ENCODE data around the gene ID3. TPM values are rescaled to one million over a fixed set of nuclear protein-coding genes. Genes with fewer than 3 reads are reported as not detected.

Gene ID3
- total RNA-seq, 1 donor from 2014 or later: 99.9 TPM

- Mint-ChIP-seq H3K36me3 (no peaks in the 10 kb centered on the region), H3K9me3 (no peaks in the 10 kb centered on the region), H3K4me3 (no peak overlapping the region), H3K4me1 (peaks cover 73% of the 10 kb centered on the region), H3K27ac (peak overlapping the region; percentile 54), H3K27me3 (ENCODE audit: insufficient read depth, low read depth) (peaks cover 20% of the 10 kb centered on the region)
- TF ChIP-seq EZH2phosphoT487 (IDR thresholded peaks at IDR 0.05): no peak
- TF ChIP-seq, protein P1, sequence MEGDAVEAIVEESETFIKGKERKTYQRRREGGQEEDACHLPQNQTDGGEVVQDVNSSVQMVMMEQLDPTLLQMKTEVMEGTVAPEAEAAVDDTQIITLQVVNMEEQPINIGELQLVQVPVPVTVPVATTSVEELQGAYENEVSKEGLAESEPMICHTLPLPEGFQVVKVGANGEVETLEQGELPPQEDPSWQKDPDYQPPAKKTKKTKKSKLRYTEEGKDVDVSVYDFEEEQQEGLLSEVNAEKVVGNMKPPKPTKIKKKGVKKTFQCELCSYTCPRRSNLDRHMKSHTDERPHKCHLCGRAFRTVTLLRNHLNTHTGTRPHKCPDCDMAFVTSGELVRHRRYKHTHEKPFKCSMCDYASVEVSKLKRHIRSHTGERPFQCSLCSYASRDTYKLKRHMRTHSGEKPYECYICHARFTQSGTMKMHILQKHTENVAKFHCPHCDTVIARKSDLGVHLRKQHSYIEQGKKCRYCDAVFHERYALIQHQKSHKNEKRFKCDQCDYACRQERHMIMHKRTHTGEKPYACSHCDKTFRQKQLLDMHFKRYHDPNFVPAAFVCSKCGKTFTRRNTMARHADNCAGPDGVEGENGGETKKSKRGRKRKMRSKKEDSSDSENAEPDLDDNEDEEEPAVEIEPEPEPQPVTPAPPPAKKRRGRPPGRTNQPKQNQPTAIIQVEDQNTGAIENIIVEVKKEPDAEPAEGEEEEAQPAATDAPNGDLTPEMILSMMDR (IDR thresholded peaks at IDR 0.05): no peak
- no peak for TF ChIP-seq EZH2 (IDR thresholded peaks at IDR 0.05)
- Histone ChIP-seq H3K27me3 (no peaks in the 10 kb centered on the region), H3K36me3 (no peaks in the 10 kb centered on the region), H3K79me2 (ENCODE audit: low read depth) (no peaks in the 10 kb centered on the region), H3K27ac (no peak overlapping the region), H3K9me3 (ENCODE audit: low read depth) (no peaks in the 10 kb centered on the region), H3K4me2 (no peak overlapping the region), H4K20me1 (ENCODE audit: low read depth) (no peaks in the 10 kb centered on the region), H3K4me3 (no peak overlapping the region), H2AFZ (replicated peaks) (no peak overlapping the region), H3K4me1 (peaks cover 34% of the 10 kb centered on the region), H3F3A (ENCODE audit: low read depth) (peaks cover 38% of the 10 kb centered on the region), H3K9ac (no peak overlapping the region)
- DNase-seq (ENCODE audit: low spot score): no peak
These were observed 33.0 kb upstream of the ID3 start for GRCh38 chr1:23592209-23592892.

DNA sequence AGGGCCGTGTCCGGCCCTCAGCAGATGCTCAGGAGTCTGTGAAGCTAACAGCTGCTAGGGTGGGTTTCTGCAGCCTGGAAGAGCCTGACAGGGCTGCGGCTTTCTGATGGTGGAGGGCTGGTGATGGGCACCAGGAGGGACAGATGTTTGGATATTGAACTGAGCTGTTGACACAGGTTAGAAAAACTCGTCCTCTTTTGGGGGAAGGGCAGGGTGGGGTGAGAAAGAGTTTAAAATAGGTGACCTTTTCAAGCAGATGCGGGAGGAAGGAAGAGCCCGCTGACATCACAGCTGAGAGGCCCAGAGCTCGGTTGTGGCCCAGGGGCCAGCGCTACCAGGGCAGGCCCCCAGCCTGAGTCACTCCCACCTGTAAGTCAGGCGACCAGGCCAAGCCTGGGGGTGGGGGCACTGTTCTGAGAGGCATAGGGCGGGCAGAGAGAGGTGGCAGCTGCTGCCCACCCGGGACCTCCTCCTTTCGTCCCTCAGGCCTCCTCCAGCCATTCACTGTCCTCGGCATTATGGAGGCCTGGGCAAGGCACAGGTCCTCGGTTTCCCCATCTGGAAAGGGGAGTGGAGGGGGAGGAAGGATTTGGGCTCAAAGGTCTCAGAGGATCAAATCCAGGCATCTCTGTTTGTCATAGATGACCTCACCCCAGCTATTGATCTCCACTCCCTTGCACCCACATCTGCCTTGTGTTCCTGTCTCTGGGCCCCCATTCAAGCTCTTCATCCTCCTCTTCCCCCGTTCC is 32.3 kb upstream of the ID3 start:
- Mint-ChIP-seq H3K36me3 (no peaks in the 10 kb centered on the region), H3K27ac (peak overlapping the region; percentile 92), H3K9me3 (no peaks in the 10 kb centered on the region), H3K4me3 (no peak overlapping the region), H3K4me1 (peaks cover 67% of the 10 kb centered on the region), H3K27me3 (ENCODE audit: insufficient read depth, low read depth) (peaks cover 23% of the 10 kb centered on the region)
- no peaks in the 10 kb centered on the region for H4K20me1 ChIP-seq (ENCODE audit: low read depth)
- H3K4me3 ChIP-seq: no peak overlapping the region
- no peaks in the 10 kb centered on the region for H3K9me3 ChIP-seq (ENCODE audit: low read depth)
- H3K79me2 ChIP-seq (ENCODE audit: low read depth): no peaks in the 10 kb centered on the region
- H3K36me3 ChIP-seq: no peaks in the 10 kb centered on the region
- H3K27ac ChIP-seq: no peak overlapping the region
- H3K9ac ChIP-seq: no peak overlapping the region
- no peak for DNase-seq (ENCODE audit: low spot score)
- H3K4me2 ChIP-seq: no peak overlapping the region
- no peak overlapping the region for H2AFZ ChIP-seq (replicated peaks)
- peaks cover 31% of the 10 kb centered on the region for H3F3A ChIP-seq (ENCODE audit: low read depth)
- peaks cover 31% of the 10 kb centered on the region for H3K4me1 ChIP-seq
- TF ChIP-seq, protein P1 (IDR thresholded peaks at IDR 0.05): no peak
- TF ChIP-seq EZH2 (IDR thresholded peaks at IDR 0.05) (no peak), EZH2phosphoT487 (IDR thresholded peaks at IDR 0.05) (no peak)
- H3K27me3 ChIP-seq: no peaks in the 10 kb centered on the region

DNA sequence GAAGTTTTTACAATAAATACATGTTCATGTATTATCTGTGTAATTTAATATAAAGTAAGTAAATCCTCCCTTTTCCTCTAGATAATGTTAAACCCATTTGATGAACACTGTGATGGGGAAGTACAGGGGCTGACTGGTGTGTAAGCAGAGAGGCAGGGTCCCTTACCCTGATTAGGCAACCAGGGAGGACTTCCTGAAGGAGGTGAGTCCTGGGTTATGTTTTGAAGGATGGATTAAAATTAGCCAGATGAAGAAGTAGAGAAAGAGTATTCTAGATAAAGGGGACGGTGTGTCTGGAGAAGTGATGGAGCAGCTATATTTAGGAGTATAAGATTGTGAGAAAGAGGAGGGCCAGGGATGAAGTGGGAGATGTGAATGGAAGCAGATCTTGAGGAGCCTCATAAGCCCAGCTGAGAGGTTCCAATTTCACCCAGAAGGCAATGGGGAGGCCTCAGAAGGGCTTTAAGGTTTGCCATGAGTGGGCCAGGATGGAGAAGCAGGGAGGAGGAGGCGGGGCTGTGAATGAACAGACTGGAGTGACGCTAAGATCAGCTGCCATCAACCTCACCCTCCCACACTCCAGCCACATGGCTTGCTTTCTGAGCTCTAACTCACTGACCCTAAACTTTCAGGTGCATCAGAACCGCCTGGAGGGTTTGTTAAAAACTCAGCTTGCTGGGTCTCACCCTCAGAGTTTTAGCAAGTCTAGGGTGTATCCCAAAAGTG is 30.9 kb upstream of the ID3 start:
- no peak overlapping the region for H3K9ac ChIP-seq
- H3K36me3 ChIP-seq: no peaks in the 10 kb centered on the region
- no peaks in the 10 kb centered on the region for H3K36me3 Mint-ChIP-seq
- H3K4me1 Mint-ChIP-seq: peaks cover 63% of the 10 kb centered on the region
- H2AFZ ChIP-seq (replicated peaks): no peak overlapping the region
- no peak for DNase-seq (ENCODE audit: low spot score)
- H3K27ac Mint-ChIP-seq: no peak overlapping the region
- H3K4me3 Mint-ChIP-seq: no peak overlapping the region
- no peak overlapping the region for H3K4me3 ChIP-seq
- no peak overlapping the region for H3K27ac ChIP-seq
- no peaks in the 10 kb centered on the region for H3K79me2 ChIP-seq (ENCODE audit: low read depth)
- H3K27me3 ChIP-seq: no peaks in the 10 kb centered on the region
- no peaks in the 10 kb centered on the region for H3K9me3 Mint-ChIP-seq
- H3K4me2 ChIP-seq: no peak overlapping the region
- peaks cover 21% of the 10 kb centered on the region for H3K27me3 Mint-ChIP-seq (ENCODE audit: insufficient read depth, low read depth)
- H3K9me3 ChIP-seq (ENCODE audit: low read depth): no peaks in the 10 kb centered on the region
- TF ChIP-seq EZH2phosphoT487 (IDR thresholded peaks at IDR 0.05): no peak
- TF ChIP-seq, protein P1 (IDR thresholded peaks at IDR 0.05): no peak
- TF ChIP-seq EZH2 (IDR thresholded peaks at IDR 0.05): no peak
- H3F3A ChIP-seq (ENCODE audit: low read depth): peaks cover 23% of the 10 kb centered on the region
- no peaks in the 10 kb centered on the region for H4K20me1 ChIP-seq (ENCODE audit: low read depth)
- peaks cover 31% of the 10 kb centered on the region for H3K4me1 ChIP-seq

Measured in neural progenitor cell (in vitro differentiated cells).